Ishikawa (cell line): Measurements from ENCODE around the gene JOSD2.

Experiments
- CEBPB ChIP-seq: IDR thresholded peaks from 2 replicates; pipeline ENCODE4 v1.6.1; 2012
- CREB1 ChIP-seq: IDR thresholded peaks from 2 replicates; pipeline ENCODE4 v1.6.1; 2012; ENCODE audit warnings: low read depth
- EGR1 ChIP-seq: IDR thresholded peaks from 2 replicates; pipeline ENCODE4 v1.6.1; 2012
- EP300 ChIP-seq: IDR thresholded peaks from 2 replicates; pipeline ENCODE4 v1.6.1; 2012; ENCODE audit warnings: borderline replicate concordance
- FOXM1 ChIP-seq: IDR thresholded peaks from 2 replicates; pipeline ENCODE4 v1.6.1; 2012; ENCODE audit warnings: low read depth, borderline replicate concordance
- NFIC ChIP-seq: IDR thresholded peaks from 2 replicates; pipeline ENCODE4 v1.6.1; 2012
- RAD21 ChIP-seq: IDR thresholded peaks from 2 replicates; pipeline ENCODE4 v1.6.1; 2012; ENCODE audit warnings: low read depth
- TAF1 ChIP-seq: IDR thresholded peaks from 2 replicates; pipeline ENCODE4 v1.6.1; 2012; ENCODE audit warnings: low read depth, mild to moderate bottlenecking
- TCF12 ChIP-seq: IDR thresholded peaks from 2 replicates; pipeline ENCODE4 v1.6.1; 2012; ENCODE audit warnings: low read depth
- TEAD4 ChIP-seq: IDR thresholded peaks from 2 replicates; pipeline ENCODE4 v1.6.1; 2012
- YY1 ChIP-seq: IDR thresholded peaks from 2 replicates; pipeline ENCODE4 v1.6.1; 2012; ENCODE audit warnings: low read depth
- ZBTB7A ChIP-seq: IDR thresholded peaks from 2 replicates; pipeline ENCODE4 v1.6.1; 2012; ENCODE audit warnings: low read depth
- TF ChIP-seq, protein P1 (sequence below): IDR thresholded peaks from 2 replicates; pipeline ENCODE4 v1.6.1; 2012
- TF ChIP-seq, protein P2 (sequence below): IDR thresholded peaks from 2 replicates; pipeline ENCODE4 v1.6.1; 2012; ENCODE audit warnings: low read depth, mild to moderate bottlenecking
- TF ChIP-seq, protein P3 (sequence below): IDR thresholded peaks from 2 replicates; pipeline ENCODE4 v1.6.1; 2012

JOSD2 gene

DNA sequence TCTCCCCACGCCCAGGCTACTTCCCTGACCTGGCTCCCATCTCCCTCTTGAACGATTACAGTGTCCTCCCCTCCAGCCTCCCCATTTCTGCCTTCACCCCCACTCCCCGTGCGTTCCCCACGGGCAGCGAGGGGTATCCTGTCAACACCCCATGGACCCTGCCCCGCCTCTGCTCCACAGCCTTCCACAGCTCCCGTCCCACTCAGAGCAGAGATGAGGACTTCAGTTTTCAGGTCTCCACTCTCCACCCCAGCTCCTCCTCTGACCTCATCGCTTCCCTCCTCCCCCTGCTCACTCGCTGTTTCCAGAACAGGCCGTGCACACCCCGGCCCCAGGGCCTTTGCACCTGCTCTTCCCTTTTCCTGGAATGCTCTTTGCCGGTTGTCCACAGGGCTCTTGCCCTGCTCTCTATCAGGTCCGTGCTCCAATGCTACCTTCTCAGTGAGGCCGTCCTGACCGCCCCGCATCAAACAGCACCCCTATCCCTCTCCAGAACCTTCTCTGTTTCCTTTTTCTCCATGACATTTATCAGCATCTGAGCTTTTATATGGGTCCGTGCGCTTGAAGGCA, 42.2 kb upstream of the JOSD2 start:
- TF ChIP-seq TEAD4: no peak
- TF ChIP-seq FOXM1: no peak
- TF ChIP-seq, protein P1, sequence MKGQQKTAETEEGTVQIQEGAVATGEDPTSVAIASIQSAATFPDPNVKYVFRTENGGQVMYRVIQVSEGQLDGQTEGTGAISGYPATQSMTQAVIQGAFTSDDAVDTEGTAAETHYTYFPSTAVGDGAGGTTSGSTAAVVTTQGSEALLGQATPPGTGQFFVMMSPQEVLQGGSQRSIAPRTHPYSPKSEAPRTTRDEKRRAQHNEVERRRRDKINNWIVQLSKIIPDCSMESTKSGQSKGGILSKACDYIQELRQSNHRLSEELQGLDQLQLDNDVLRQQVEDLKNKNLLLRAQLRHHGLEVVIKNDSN: no peak
- TF ChIP-seq, protein P2, sequence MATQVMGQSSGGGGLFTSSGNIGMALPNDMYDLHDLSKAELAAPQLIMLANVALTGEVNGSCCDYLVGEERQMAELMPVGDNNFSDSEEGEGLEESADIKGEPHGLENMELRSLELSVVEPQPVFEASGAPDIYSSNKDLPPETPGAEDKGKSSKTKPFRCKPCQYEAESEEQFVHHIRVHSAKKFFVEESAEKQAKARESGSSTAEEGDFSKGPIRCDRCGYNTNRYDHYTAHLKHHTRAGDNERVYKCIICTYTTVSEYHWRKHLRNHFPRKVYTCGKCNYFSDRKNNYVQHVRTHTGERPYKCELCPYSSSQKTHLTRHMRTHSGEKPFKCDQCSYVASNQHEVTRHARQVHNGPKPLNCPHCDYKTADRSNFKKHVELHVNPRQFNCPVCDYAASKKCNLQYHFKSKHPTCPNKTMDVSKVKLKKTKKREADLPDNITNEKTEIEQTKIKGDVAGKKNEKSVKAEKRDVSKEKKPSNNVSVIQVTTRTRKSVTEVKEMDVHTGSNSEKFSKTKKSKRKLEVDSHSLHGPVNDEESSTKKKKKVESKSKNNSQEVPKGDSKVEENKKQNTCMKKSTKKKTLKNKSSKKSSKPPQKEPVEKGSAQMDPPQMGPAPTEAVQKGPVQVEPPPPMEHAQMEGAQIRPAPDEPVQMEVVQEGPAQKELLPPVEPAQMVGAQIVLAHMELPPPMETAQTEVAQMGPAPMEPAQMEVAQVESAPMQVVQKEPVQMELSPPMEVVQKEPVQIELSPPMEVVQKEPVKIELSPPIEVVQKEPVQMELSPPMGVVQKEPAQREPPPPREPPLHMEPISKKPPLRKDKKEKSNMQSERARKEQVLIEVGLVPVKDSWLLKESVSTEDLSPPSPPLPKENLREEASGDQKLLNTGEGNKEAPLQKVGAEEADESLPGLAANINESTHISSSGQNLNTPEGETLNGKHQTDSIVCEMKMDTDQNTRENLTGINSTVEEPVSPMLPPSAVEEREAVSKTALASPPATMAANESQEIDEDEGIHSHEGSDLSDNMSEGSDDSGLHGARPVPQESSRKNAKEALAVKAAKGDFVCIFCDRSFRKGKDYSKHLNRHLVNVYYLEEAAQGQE: no peak
- TF ChIP-seq NFIC: no peak
- TF ChIP-seq RAD21: no peak
- no peak for TF ChIP-seq EP300
- TF ChIP-seq TCF12: no peak
- TF ChIP-seq CEBPB: no peak
- TF ChIP-seq EGR1: no peak
- no peak for TF ChIP-seq TAF1
- no peak for TF ChIP-seq ZBTB7A

DNA sequence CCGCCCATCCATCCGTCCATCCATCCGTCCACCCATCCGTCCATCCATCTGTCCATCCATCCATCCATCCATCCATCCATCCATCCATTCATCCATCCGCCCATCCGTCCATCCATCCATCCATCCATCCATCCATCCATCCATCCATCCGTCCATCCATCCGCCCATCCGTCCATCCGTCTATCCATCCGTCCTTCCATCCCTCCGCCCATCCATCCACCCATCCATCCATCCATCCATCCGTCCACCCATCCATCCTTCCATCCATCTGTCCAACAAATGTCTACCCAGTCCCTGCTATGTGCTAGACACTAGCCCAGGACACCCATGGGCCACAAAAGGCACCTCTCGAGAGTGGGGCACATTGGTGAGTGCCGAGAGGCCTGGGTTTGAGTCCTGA, 41.5 kb upstream of the JOSD2 start:
- TF ChIP-seq, protein P3, sequence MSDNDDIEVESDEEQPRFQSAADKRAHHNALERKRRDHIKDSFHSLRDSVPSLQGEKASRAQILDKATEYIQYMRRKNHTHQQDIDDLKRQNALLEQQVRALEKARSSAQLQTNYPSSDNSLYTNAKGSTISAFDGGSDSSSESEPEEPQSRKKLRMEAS: no peak
- TF ChIP-seq CREB1 (no peak), TCF12 (no peak), YY1 (no peak), EGR1 (no peak), EP300 (no peak), TEAD4 (no peak), RAD21 (no peak), TAF1 (no peak)
- TF ChIP-seq, protein P2: no peak

DNA sequence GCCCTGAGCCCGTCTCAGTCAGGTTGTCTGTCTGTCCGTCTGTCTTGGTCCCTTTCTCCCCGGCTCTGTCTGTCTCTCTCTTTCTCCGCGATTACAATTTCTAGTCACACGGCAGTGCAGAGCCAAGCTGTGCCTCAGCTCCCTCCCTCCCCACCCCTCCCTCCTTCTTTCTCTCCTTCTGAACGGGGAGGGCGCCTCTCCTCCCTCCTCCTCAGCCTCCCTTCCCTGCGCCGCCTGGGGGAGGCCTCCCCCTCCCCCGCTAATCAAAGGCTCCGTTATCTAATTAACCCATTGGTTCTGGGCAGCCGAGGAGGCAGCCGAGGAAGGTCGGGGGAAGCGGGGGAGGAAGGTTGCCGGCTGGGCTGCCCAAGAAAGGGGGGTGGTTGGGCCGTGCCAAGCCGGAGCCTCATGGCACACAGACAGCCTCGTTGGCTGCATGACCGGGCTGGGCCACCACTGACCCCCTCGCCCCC, 40.8 kb upstream of the JOSD2 start:
- TF ChIP-seq, protein P3: no peak
- TF ChIP-seq RAD21: no peak
- no peak for TF ChIP-seq EP300
- no peak for TF ChIP-seq EGR1
- no peak for TF ChIP-seq YY1
- TF ChIP-seq TCF12: no peak
- TF ChIP-seq NFIC: no peak
- no peak for TF ChIP-seq TEAD4
- TF ChIP-seq CEBPB: no peak
- TF ChIP-seq, protein P1: no peak
- TF ChIP-seq, protein P2: no peak
- no peak for TF ChIP-seq TAF1
- TF ChIP-seq CREB1: no peak
- TF ChIP-seq ZBTB7A: no peak
- TF ChIP-seq FOXM1: no peak

DNA sequence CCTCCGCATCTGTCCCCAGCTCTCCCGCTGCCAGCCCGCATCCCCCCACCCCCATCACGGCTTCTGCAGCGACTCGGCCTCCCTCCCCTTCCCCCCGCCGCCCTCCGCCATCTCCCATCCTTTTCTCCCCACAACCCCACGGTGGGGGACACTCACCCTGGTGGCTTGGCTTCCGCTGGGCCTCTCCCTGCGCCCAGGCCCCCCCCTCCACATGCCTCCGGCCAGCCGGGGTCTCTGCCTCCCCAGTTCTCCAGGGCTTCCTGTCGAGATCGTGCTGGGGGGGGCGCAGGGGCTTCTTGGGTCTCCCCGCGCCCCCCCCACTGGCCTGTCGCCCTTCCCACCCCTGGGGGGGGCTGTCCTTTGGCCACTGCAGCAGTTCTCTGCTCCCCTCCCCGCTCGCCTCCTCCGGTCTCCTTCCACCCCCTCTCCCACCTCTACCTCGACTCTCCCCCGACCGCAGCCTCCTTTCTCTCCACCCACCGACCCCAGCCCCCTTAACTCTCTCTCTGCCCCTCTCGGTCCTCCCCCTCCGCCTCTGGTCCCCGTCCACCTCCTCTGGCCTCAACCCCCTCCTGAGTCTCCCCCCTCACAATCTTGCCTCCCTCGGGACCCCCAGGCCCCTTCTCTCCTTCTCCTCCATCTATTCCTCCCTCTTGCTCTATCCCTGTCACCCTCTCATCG, 40.2 kb upstream of the JOSD2 start:
- TF ChIP-seq EP300: no peak
- TF ChIP-seq ZBTB7A: no peak
- TF ChIP-seq TEAD4: no peak
- no peak for TF ChIP-seq TAF1
- TF ChIP-seq, protein P2: no peak
- TF ChIP-seq, protein P3: no peak
- TF ChIP-seq FOXM1: no peak
- no peak for TF ChIP-seq NFIC
